Measurements from ENCODE around the gene CLPTM1.
"Not testable (repeated sequence)": the region's sequence is repeated elsewhere in the genome, so short reads cannot be mapped to it uniquely, and the experiment has no call there.

GRCh38 chr19:44911896-44912295 is 43.3 kb upstream of the CLPTM1 start:
- TF ChIP-seq, protein P1, sequence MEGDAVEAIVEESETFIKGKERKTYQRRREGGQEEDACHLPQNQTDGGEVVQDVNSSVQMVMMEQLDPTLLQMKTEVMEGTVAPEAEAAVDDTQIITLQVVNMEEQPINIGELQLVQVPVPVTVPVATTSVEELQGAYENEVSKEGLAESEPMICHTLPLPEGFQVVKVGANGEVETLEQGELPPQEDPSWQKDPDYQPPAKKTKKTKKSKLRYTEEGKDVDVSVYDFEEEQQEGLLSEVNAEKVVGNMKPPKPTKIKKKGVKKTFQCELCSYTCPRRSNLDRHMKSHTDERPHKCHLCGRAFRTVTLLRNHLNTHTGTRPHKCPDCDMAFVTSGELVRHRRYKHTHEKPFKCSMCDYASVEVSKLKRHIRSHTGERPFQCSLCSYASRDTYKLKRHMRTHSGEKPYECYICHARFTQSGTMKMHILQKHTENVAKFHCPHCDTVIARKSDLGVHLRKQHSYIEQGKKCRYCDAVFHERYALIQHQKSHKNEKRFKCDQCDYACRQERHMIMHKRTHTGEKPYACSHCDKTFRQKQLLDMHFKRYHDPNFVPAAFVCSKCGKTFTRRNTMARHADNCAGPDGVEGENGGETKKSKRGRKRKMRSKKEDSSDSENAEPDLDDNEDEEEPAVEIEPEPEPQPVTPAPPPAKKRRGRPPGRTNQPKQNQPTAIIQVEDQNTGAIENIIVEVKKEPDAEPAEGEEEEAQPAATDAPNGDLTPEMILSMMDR (IDR thresholded peaks at IDR 0.05 in 8 of 11, conservative IDR thresholded peaks at IDR 0.05 in 3 of 11), result not testable (repeated sequence)
- not testable (repeated sequence) for TF ChIP-seq POLR2AphosphoS5 (IDR thresholded peaks at IDR 0.05)

Measured in spleen (tissue), 7 donors.